Stimulated activated CD8-positive, alpha-beta memory T cell treated with anti-CD3 and anti-CD28 coated beads, Interleukin-12 subunit alpha, Interleukin-12 subunit beta, amount 100 ng/mL, for 24 hours (primary cell): ENCODE data around the gene SYNPO2.

Experiments used
- DNase-seq: peaks from one replicate; pipeline ENCODE4 v3.0.0-alpha.2; 2020; ENCODE audit errors: extremely low read depth

Gene SYNPO2

DNA sequence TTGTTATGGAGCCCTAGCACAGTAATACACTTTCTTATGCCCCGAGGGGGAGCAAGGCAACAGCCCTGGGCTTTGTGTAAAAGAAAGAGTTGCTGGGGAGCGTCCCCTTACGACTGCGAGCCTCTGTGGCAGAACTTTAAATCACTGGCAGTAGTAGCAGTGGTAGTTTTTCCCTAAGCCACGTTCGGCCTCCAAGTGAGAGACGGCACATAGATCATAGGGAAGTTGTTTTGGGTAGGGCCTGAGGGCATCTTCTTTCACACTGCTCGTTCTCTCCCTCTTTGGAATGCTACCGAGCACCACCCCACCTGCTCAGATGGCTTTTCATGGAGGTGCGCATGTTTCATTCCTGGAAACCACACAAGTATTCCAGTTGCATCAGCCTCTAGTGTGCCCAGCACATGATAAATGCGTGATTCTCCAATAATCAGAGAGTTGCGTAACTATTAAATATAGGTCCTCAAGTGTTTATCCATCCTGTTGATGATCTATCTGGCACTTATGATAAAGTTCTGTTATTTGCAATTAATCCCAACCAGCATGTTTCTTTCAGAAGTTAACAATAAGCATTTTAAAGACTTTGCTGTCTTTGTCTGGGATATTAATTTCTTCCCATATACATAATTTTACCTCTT, 7.0 kb upstream of the SYNPO2 start:
- DNase-seq: no peak

DNA sequence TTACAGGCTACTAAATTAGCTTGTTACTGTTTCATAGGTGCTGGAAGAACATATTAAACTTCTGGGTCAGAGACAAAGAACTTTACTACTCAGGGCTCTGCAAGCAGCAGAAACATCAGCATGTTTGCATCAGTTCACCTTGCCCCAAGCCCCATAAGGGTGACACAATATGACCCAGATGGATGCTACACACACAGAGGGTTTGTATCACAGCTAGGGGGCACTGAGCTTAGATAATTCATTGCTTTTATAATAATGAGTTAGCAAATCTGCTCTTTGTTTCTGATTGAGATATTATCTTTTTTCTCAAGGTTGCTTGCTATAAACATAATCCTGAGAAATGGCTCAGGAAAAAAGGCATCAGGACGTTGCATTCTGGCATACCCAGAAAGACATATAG, 4.8 kb upstream of the SYNPO2 start:
- no peak for DNase-seq

DNA sequence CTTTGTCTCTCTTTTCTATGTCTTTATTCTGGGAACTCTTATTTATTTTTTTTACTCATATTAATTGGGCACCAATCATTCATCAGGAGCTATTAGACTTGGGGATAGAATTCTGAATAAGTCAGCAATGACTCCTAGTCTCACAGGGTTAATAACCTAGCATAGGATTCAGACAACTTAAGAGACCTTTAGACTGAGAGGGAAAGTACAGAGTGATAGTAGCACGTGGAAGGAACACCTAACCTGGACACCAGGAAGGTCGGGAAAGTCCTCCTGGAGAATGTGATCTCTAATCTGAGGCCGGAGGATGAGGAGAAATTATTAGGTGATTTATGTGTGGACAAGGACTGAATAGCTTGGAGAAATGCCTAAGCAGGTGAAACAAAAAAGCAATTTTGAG, 3.9 kb upstream of the SYNPO2 start:
- DNase-seq: no peak

DNA sequence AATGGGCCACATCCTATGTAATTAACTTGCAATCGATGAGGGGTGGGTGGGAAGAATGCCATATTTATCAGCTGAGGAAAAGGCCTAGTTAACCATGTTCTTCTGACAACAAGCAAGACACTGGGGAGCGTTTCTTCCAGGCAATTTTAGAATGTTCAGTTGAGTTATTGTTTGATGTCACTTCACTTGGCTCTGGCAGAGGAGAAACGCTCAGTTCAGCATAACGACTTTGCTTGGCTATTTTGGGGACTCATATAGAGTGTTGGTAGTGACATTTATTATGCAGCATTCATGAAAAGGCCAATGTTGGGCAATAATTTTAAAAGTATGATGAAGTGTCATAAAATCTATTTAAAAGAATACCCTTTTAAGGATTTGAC, 648 bp downstream of the SYNPO2 start:
- DNase-seq: no peak

DNA sequence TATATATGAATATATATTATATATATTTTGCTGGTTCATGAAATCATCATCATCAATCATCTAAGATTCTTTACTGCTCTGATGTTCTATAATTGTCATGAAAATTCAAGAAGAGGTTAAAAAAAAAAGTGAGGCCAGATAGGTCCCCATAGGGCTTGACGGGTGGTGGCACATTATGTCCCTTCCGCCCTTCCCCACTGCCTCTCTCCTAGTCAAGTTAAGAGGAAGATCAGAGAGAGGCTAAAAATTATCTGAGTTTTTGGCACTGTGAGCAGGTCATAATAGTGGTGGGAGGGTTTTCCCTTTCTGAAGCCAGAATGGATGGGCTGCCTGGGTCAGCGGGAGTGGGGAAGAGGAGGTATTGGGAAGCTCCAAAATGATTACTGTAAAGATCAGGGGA, 5.4 kb downstream of the SYNPO2 start:
- DNase-seq: no peak

DNA sequence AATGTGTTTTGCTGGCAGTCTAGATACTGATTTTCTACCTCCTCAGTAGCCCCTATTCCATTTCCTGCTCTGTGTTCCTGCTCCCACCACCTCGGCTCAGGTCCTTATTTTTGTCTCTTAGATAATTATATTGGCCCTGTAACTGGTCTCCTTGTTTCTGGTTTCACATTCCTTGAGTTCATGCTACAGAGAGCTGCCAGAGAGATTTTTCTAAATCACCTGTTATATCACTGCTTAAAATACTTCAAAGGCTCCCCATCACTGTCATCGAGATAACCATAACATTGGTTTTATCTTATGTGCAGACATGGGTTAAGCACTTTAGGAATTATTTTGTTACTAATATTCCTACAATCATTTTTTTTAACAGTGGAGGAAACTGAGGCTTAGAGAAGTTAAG, 9.6 kb downstream of the SYNPO2 start:
- DNase-seq: no peak

DNA sequence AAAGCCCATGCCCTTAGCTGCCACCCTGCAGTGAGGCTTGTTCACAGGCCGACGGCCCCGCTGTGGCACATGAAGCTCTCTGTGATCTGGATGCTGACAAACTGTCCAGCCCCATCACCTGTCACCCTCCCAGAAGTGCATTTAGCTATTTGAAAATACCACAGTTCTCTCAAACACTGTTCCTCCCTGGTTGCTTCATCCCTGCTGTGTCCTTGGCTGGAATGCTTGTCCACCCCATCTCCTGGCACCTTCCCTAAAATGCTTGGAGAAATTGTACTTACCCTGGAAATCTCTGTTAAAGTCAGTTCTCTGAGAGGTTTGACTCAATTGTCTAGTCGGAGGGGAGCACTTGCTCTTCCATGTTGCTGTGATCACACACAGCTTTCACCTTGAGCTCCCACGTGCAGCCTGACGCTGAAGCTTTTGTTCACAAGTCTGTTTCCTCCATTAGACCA, 10.1 kb downstream of the SYNPO2 start:
- no peak for DNase-seq

DNA sequence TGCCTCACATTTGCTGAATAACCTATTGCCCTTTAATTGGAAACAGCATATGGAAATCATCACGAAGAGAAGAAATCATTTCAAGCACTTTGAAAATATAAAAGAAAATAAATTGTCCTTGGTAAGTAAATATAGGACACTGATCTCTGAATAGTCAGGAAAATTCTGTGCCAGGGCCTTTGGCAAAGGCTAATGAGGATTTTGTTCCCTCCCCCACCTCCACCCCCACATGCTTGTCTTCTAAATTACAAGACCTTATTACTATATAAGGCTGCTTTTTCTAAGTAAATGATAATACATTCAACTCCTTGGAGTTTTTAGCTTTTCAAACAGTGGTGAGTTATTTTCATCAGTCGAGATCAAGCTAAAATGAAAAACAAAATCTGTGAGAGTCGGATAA, 15.8 kb downstream of the SYNPO2 start:
- no peak for DNase-seq

DNA sequence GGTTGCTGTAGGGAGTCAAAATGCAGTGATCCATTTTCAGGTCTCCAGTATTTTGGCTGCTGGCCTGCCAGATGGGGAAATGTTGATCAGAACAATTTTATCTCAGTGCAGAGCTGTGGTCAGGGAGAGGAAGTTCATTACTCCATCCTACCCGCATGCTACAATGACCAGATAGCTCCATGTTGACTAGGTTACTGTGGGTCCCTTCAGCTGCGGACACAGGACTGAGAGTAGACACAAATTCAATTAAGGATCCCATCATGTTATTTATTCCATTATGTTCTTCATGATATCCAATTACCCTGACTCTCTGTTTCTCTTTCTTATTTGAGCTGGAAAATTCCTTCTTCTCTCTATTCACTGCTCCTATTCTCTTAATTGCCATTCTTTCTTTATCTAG, 16.3 kb downstream of the SYNPO2 start:
- DNase-seq: no peak

DNA sequence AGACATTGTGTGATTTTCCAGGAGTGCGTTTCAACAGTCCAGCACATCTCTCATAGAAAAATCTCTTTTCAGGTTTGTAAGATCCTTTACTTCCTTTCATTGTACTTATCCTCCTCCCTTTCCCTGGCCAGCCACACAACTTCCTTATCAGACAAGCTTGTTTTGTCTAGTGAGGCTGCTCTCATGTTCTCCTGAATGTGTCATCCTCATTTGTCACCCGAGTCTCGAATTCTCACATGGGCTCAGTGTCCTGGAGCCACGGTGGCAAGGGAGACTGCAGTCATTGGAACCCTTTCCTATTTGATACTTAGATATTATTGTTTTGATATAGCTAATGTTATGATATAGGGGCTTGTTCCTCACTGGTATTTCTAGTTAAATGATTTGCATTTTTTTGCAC, 16.9 kb downstream of the SYNPO2 start:
- DNase-seq: no peak

DNA sequence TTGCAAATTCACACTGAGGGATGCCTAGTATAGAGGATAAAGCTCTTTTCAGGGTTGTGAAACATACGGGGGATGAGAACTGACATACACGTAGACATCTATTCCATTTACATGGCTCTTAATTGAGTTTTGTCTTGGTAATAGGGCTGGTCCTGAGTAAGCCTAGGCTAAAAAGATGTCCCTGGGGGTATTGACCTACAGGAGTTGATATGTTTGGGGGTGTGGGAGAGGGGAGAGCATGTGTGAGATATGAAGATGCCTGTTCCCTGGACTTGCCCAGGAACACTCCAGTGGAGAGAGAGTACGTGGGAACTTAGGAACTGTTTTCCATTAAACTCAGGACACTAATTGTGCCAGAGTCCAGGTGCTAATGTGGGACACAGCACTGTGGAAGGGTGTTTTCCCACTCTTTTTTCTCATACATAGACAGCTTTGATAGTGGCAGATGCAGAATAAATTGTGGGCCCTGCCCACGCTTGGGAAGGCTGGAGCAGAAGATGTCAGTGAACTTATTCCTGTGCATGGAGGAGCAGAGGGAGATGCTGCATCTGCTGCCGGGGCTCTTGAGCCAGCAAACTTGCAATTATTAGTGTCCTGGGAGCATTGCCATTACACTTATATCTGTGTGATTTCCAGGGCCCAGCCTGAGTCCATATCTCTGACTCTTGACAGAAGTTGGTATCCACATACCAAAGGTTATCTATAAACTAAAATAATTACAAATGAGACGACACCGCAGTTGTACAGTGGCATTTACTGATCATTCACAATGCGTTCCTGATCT, 20.7 kb downstream of the SYNPO2 start:
- no peak for DNase-seq

DNA sequence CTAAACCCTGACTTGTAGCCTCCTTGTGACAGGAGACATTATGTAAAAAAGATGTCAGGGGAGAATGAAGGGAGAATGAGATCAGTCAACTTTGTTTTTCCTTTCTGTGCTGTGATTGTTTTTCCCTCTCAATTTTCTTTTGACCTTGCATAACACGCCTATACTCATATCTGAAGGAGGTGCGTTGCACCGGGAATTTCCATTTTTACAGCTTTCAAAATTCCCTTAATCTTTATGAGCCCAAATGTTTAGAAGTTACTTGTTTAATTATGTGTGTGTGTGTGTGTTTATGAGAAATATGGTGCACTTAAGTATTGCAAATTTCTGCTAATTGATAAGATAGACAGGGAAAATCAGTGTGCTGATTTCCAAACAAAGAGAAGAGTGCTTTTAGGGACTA, 21.6 kb downstream of the SYNPO2 start:
- no peak for DNase-seq

DNA sequence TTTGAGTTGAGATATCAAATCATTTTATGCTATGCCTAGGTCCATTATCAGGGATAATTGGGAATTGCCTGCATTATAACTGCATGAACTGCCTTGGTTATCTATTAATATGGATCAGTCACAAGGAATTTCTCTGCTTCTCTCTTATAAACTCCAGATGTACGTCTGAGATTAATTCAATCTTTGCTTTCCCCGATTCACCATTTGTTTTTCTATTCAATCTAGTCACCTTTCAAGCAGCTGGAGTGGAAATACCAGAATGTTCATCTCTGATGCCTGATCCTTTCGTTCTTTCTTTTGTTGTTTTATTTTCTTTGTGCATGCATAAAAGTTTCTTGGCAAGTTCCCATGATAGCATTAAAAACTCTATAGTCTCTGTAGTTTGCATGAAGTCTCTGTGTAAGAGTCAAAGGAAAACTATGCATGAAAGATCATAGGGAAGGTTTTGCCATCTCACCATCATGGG, 22.6 kb downstream of the SYNPO2 start:
- no peak for DNase-seq

DNA sequence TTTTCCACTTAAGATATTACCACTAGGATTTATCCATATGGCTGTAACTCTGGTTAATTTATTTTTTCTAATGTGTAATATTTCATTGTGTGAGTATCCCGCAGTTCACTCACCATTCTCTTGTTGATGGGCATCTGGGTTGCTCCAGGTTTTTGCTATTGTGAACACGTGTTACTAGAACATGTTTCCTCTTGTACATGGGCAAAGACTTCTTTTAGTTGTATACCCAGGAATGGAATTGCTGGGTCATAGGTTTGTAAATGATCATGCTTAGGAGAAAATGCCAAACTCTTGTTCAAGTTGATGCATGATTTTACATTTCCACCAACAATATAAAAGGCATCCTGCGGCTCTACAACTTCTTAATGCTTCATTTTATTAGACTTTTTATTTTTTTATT, 26.8 kb downstream of the SYNPO2 start:
- no peak for DNase-seq

DNA sequence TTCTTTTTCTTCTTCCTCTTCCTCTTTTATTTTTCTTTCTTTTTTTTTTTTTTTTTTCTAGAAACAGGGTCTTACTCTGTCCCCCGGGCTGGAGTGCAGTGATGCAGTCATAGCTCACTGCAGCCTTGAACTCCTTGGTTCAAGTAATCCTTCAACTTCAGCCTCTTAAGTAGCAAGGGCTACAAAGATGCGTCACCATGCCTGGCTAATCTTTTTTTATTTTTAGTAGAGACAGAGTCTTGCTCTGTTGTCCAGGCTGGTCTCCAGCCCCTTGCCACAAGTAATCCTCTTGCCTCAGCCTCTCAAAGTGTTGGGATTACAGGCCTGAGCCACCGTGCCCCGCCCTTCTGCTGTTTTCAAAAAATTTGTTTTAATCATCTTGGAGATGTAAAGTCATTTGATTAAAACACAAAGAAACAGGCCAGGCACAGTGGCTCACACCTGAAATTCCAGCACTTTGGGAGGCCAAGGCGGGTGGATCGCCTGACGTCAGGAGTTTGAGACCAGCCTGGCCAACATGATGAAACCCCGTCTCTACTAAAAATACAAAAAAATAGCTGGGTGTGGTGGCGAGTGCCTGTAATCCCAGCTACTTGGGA, 28.1 kb downstream of the SYNPO2 start:
- DNase-seq: no peak

DNA sequence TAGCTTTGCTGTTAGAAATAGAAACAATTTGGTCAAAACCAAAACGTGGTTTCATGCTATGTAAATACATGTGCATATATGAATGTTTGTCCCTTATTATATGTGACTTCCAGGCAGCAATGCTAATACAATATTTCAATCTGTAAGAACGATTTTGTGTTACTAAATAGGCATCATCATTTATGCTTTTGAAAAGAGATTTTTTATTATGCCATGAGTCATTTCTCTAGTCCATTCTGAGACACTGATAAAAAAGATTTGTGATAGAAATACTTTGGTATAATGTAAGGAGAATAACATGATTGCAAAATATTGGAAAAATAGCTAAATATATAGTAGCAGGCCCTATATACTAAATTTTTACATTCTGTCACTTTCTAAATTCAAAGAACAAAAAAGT, 28.9 kb downstream of the SYNPO2 start:
- DNase-seq: no peak

DNA sequence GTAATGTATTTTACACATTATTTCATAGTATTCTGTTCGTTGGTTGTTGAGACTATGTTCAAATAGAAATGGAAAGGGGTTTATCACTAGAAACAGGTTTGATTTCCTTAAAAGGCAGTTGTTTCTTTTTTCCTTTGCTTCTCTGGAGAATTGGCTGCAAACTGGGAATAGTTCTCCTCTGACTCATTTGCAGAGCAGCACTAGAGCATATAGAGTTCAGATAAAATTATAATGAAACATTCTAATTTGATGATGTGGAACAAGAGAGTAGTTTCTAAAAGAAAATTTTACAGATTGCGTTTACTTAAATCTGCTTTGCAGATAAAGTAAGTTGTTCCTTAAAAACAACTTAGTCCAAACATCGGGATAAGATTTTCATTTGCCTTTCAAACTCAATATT, 29.7 kb downstream of the SYNPO2 start:
- no peak for DNase-seq

DNA sequence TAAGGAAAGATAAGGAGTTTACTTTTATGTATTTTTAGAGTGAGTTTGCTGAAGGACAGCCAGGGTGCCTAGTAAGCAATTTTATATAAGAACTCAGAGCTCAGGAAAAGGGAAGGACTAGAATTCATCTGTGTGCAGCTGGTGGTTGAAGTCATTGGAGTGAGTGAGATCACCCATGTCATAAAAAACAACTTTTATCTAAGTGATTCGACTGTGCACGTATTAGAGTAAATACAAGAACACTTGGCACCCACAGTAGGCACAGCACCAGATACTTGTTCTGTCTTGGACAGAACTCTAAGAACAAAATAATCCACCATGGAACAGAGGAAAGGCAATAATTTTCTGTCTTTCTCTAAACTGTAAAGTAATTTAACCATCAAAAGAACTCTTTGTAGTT, 31.6 kb downstream of the SYNPO2 start:
- no peak for DNase-seq

DNA sequence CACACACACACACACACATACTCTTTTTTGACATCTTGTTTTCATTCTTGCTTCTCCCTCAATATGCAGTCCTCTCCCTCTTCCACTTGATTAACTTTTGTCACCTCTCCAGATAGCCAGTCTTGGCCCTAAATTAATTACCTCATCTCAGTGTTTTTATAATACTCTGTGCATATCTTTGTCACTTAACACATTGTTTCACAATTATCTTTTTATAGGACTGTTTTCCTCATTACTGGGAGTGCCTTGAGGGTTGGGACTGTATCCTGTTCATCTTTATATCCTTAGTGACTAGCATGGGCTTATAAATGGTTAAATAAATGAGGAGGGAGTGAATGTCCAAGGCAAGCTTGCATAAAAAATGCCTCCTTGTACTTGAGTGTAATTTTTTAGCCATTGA, 33.1 kb downstream of the SYNPO2 start:
- no peak for DNase-seq

DNA sequence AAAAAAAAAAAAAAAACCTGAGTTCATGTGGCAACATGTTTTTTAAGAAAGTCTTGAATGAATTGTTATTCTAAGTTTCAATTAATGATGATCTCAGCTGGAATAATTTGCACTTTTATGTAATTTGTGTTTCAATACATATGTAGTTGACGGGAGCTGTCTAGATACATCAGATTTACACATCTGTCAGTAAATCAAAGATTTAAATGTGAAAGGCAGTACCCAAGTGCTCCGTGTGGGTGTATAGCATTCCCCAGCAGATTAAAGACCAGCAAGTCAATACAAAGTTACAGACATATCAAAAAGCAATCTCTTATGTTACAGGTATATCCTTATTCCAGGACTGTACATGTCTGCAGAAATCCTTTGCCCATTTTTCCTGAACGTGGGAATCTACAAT, 35.2 kb downstream of the SYNPO2 start:
- no peak for DNase-seq

DNA sequence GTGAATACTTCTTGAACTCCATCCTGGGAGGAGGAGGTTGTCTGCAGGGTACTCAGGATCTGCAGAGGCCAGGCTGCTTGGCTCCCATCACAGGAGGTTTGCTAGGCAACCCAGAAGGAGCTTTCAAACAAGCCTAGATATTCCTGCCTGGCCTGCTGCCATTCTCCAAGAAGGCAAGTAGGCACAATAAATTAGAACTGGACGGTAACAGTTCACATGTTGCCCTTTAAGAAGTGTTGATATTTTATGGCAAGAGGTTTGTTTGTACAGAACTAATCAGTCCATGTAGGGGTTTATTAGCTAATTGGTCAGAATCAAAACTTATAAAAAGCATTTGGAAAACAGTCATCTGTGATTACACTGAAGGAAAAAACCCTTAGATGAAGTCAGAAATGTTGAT, 39.3 kb downstream of the SYNPO2 start:
- DNase-seq: no peak

DNA sequence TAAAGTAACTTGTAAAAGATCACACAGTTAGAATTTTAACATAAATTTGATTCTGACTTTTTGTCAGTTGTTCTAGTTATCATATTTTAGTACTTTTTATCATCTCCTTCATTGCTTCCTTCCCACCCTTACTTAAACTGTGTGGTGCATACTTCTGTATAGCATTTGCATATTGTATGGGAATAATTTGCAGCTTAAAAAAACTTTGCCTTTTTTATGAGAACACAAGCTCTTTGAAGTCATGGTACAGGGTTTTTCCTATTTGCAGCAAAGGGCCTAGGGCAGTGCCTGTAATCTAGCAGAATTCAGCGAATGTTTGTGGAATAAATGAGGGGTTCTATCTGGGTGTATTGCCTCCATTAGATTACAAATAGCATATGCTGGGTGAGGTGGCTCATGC, 41.6 kb downstream of the SYNPO2 start:
- DNase-seq: no peak

DNA sequence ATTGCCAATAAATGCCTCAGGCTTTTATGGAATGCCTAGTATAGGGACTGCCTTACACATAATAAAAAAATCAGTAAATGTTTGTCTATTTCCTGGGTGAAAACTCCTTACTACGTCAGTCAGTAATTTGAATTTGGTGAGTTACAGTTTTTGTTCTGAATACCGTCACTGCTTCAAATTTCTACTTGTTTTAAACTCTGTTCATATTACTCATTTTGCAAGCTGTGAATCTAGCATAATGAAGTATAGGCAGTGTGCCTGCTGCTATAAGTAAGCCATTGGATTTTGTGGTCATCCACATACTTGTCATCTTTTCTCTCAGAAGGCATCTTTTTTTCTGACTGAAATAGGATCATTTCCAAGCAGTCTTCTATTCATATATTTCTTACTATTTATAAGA, 43.1 kb downstream of the SYNPO2 start:
- DNase-seq: no peak
